ENCODE measurements around the gene TSC22D4.
A peak's percentile ranks its signal among the peaks of the same experiment; 100 is the strongest.

The TSC22D4 gene

DNA sequence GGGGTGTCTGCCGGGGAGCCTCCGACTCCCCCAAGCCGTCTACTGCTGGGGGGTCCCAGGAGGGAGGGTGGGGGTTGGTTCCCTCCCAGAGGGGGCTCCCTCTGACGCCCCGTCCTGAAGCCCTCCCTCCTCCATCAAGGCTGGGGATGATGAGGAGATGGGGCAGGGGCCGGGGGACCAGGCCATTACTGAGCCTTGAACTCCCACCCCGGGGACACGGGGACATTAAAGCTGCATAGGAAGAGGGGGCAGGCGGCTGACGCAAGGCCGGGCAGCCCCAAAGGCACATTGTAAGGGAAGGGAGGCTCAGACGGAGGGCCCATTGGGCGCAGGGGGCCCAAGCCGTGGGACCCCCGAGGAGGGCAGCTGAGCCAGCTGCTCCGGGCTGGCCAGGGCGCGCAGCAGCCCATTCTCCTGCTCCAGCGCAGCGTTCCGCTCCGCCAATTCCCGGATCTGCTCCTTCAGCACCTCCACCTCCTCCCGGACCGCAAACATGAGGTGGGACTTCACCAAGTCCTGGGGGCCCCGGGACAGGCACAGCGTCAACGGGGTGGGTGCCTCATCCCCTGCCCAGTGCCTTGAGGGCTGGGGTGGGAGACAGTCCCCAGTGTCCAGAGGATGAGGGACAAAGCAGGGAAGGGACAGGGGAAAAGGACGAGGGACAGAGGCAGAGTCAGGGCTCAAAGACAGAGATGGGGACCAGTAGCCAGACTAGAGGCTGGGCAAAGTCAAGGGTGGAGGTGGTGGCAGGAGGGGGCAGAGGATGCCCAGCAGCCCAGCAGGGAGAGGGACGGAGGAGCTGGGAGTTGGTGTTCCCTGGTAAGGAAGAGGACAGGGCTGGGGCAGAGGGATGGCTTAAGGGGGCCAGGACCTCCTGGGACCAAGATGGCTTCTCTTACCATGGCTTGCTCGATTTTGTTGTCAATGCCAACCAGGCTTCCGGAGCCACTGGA is 12.1 kb downstream of the TSC22D4 start (continued):
- TF ChIP-seq, protein P1, sequence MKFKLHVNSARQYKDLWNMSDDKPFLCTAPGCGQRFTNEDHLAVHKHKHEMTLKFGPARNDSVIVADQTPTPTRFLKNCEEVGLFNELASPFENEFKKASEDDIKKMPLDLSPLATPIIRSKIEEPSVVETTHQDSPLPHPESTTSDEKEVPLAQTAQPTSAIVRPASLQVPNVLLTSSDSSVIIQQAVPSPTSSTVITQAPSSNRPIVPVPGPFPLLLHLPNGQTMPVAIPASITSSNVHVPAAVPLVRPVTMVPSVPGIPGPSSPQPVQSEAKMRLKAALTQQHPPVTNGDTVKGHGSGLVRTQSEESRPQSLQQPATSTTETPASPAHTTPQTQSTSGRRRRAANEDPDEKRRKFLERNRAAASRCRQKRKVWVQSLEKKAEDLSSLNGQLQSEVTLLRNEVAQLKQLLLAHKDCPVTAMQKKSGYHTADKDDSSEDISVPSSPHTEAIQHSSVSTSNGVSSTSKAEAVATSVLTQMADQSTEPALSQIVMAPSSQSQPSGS (tag by site-specific recombination; IDR thresholded peaks at IDR 0.05; ENCODE audit: low read depth) = no peak
- TF ChIP-seq ZNF600 (tag by site-specific recombination; IDR thresholded peaks at IDR 0.05) = peak; percentile 67; the same call in 1 of the 2 replicates

DNA sequence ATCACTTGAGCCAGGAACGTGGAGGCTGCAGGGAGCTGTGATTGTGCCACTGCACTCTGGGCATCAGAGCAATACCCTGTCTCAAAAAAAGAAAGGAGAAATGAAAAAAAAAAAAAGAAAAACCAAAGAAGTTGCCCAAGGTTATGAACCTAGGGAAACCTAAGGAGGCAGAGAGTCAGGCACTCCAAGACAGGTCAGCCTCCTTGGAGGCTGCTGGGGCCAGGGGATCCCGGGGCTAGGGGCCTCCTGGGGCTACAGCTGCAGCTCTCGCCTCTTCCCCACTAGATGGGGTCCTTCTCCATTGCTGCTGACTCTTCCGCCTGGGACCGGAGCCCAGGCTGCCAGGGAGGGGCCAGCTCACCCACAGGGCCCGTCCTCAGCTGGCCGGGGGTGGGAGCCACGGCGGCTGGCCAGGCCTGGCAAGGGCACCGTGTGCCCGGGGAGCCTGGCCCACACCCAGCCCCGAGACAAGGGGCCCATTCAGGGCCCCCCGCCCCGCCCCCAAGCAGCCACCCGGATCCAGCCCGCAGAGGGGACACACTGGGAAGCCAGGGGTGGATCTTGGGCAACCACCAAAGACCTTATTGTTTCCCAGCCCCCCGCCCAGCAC is 13.2 kb downstream of the TSC22D4 start:
- H3K4me3 ChIP-seq (ENCODE audit: low read depth, low read length) = no peak overlapping the region
- H3K4me1 ChIP-seq (ENCODE audit: control insufficient read depth, insufficient read depth, low read length) = no peaks in the 10 kb centered on the region
- ChIA-PET CTCF (interaction anchor here (0.6 to 6.7 kb wide), 15 partner anchors 8 to 608 kb away, joined by 3 to 85 read pairs (median 4); partner anchors contain the start of genes NYAP1 and TSC22D4), POLR2A (interaction anchor here (0.7 to 1.7 kb wide), 7 partner anchors 9 to 120 kb away, joined by 3 to 10 read pairs (median 3); partner anchors contain the start of genes FBXO24, LRCH4 and ZCWPW1)
- H3K9me3 ChIP-seq (ENCODE audit: control insufficient read depth, insufficient read depth, low read depth, low read length) = no peaks in the 10 kb centered on the region
- no peak overlapping the region for H3K27ac ChIP-seq (ENCODE audit: extremely low read depth, low read depth, low read length)
- peaks cover 3 to 13% of the 10 kb centered on the region in 2 experiments; a peak in 2 of 3 replicates for H3K36me3 ChIP-seq (ENCODE audit: control insufficient read depth in 2 of 2, insufficient read depth in 1 of 2, low read length in 2 of 2)
- TF ChIP-seq ZIC2 (tag by site-specific recombination; IDR thresholded peaks at IDR 0.05) = peak; percentile 73
- TF ChIP-seq ZNF335 (tag by site-specific recombination; conservative IDR thresholded peaks at IDR 0.05) = peak; percentile 85
- peak; percentile 60 for TF ChIP-seq ZNF654 (tag by site-specific recombination; IDR thresholded peaks at IDR 0.05; ENCODE audit: low read depth)
- TF ChIP-seq ZNF324 (tag by site-specific recombination; IDR thresholded peaks at IDR 0.05) = no peak
- no peak for TF ChIP-seq ZNF658 (tag by site-specific recombination; IDR thresholded peaks at IDR 0.05)
- 0 out of 2 replicates have a peak, but pooled peaks have one; percentile 17 for TF ChIP-seq KLF8 (tag by site-specific recombination; IDR thresholded peaks at IDR 0.05)
- TF ChIP-seq ZNF837 (tag by site-specific recombination; IDR thresholded peaks at IDR 0.05) = no peak
- peak; percentile 48; the same call in 1 of the 2 replicates for TF ChIP-seq IKZF3 (tag by site-specific recombination; IDR thresholded peaks at IDR 0.05)
- TF ChIP-seq ZBTB17 (tag by site-specific recombination; IDR thresholded peaks at IDR 0.05) = peak; percentile 50; the same call in 1 of the 2 replicates
- TF ChIP-seq, protein P2, sequence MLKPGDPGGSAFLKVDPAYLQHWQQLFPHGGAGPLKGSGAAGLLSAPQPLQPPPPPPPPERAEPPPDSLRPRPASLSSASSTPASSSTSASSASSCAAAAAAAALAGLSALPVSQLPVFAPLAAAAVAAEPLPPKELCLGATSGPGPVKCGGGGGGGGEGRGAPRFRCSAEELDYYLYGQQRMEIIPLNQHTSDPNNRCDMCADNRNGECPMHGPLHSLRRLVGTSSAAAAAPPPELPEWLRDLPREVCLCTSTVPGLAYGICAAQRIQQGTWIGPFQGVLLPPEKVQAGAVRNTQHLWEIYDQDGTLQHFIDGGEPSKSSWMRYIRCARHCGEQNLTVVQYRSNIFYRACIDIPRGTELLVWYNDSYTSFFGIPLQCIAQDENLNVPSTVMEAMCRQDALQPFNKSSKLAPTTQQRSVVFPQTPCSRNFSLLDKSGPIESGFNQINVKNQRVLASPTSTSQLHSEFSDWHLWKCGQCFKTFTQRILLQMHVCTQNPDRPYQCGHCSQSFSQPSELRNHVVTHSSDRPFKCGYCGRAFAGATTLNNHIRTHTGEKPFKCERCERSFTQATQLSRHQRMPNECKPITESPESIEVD (tag by site-specific recombination; IDR thresholded peaks at IDR 0.05) = no peak
- TF ChIP-seq ZNF521 (tag by site-specific recombination; IDR thresholded peaks at IDR 0.05) = no peak
- TF ChIP-seq ZNF843 (tag by site-specific recombination; IDR thresholded peaks at IDR 0.05) = no peak
- TF ChIP-seq, protein P3, sequence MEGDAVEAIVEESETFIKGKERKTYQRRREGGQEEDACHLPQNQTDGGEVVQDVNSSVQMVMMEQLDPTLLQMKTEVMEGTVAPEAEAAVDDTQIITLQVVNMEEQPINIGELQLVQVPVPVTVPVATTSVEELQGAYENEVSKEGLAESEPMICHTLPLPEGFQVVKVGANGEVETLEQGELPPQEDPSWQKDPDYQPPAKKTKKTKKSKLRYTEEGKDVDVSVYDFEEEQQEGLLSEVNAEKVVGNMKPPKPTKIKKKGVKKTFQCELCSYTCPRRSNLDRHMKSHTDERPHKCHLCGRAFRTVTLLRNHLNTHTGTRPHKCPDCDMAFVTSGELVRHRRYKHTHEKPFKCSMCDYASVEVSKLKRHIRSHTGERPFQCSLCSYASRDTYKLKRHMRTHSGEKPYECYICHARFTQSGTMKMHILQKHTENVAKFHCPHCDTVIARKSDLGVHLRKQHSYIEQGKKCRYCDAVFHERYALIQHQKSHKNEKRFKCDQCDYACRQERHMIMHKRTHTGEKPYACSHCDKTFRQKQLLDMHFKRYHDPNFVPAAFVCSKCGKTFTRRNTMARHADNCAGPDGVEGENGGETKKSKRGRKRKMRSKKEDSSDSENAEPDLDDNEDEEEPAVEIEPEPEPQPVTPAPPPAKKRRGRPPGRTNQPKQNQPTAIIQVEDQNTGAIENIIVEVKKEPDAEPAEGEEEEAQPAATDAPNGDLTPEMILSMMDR (tag by site-specific recombination; IDR thresholded peaks at IDR 0.05) = peak; percentile 72
- TF ChIP-seq SP7 (tag by site-specific recombination; IDR thresholded peaks at IDR 0.05) = 0 out of 2 replicates have a peak, but pooled peaks have one; percentile 19
- TF ChIP-seq, protein P4, sequence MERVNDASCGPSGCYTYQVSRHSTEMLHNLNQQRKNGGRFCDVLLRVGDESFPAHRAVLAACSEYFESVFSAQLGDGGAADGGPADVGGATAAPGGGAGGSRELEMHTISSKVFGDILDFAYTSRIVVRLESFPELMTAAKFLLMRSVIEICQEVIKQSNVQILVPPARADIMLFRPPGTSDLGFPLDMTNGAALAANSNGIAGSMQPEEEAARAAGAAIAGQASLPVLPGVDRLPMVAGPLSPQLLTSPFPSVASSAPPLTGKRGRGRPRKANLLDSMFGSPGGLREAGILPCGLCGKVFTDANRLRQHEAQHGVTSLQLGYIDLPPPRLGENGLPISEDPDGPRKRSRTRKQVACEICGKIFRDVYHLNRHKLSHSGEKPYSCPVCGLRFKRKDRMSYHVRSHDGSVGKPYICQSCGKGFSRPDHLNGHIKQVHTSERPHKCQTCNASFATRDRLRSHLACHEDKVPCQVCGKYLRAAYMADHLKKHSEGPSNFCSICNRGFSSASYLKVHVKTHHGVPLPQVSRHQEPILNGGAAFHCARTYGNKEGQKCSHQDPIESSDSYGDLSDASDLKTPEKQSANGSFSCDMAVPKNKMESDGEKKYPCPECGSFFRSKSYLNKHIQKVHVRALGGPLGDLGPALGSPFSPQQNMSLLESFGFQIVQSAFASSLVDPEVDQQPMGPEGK (tag by site-specific recombination; IDR thresholded peaks at IDR 0.05) = peak; percentile 53; the same call in 1 of the 2 replicates
- peak; percentile 81 for TF ChIP-seq GLIS1 (tag by site-specific recombination; IDR thresholded peaks at IDR 0.05)
- TF ChIP-seq EGR2 (tag by site-specific recombination; IDR thresholded peaks at IDR 0.05; ENCODE audit: low read depth) = 0 out of 2 replicates have a peak, but pooled peaks have one; percentile 14
- peak; percentile 83 for TF ChIP-seq GLIS2 (tag by site-specific recombination; IDR thresholded peaks at IDR 0.05)
- TF ChIP-seq ZBTB48 (tag by site-specific recombination; IDR thresholded peaks at IDR 0.05) = peak; percentile 68
- TF ChIP-seq ZNF423 (tag by site-specific recombination; IDR thresholded peaks at IDR 0.05) = peak; percentile 29; the same call in 1 of the 2 replicates
- peak; percentile 60; the same call in 1 of the 2 replicates for TF ChIP-seq ZSCAN30 (tag by site-specific recombination; IDR thresholded peaks at IDR 0.05)
- TF ChIP-seq ZNF596 (tag by site-specific recombination; IDR thresholded peaks at IDR 0.05) = 0 out of 2 replicates have a peak, but pooled peaks have one; percentile 19
- TF ChIP-seq, protein P5, sequence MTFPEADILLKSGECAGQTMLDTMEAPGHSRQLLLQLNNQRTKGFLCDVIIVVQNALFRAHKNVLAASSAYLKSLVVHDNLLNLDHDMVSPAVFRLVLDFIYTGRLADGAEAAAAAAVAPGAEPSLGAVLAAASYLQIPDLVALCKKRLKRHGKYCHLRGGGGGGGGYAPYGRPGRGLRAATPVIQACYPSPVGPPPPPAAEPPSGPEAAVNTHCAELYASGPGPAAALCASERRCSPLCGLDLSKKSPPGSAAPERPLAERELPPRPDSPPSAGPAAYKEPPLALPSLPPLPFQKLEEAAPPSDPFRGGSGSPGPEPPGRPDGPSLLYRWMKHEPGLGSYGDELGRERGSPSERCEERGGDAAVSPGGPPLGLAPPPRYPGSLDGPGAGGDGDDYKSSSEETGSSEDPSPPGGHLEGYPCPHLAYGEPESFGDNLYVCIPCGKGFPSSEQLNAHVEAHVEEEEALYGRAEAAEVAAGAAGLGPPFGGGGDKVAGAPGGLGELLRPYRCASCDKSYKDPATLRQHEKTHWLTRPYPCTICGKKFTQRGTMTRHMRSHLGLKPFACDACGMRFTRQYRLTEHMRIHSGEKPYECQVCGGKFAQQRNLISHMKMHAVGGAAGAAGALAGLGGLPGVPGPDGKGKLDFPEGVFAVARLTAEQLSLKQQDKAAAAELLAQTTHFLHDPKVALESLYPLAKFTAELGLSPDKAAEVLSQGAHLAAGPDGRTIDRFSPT (tag by site-specific recombination; IDR thresholded peaks at IDR 0.05) = peak; percentile 64
